ENCODE measurements around the gene NOXA1.
A peak's percentile ranks its signal among the peaks of the same experiment; 100 is the strongest.
"Not testable (repeated sequence)": the region's sequence is repeated elsewhere in the genome, so short reads cannot be mapped to it uniquely, and the experiment has no call there.

Gene NOXA1

GRCh38 chr9:137422604-137423513 lies at the start of gene NOXA1, which contains the start of gene EXD3:
TSS of gene NOXA1 (plus strand) at chr9:137423393. CDS start at chr9:137423530, 137 bp downstream.
TSS of gene EXD3 (minus strand) at chr9:137423162. CDS start at chr9:137395357, 27,805 bp downstream.
- peak; percentile 82 for DNase-seq

GRCh38 chr9:137373611-137373980 lies 49.6 kb upstream of the NOXA1 start:
- no peak for DNase-seq

- no peak for DNase-seq
Observed at GRCh38 chr9:137374131-137374845, 48.9 kb upstream of the NOXA1 start.

- no peak for DNase-seq
Observed at GRCh38 chr9:137375321-137376058, 47.7 kb upstream of the NOXA1 start.

- no peak for DNase-seq
Observed at GRCh38 chr9:137376386-137376785, 46.8 kb upstream of the NOXA1 start.

- DNase-seq, result not testable (repeated sequence)
Observed at GRCh38 chr9:137378688-137379410, 44.3 kb upstream of the NOXA1 start.

GRCh38 chr9:137379761-137380161 lies 43.4 kb upstream of the NOXA1 start:
- no peak for DNase-seq

GRCh38 chr9:137380171-137380570 lies 43.0 kb upstream of the NOXA1 start:
- no peak for DNase-seq

GRCh38 chr9:137380606-137381005 lies 42.6 kb upstream of the NOXA1 start:
- no peak for DNase-seq

GRCh38 chr9:137381501-137382443 lies 41.4 kb upstream of the NOXA1 start:
- DNase-seq, result no peak

GRCh38 chr9:137382444-137383080 lies 40.6 kb upstream of the NOXA1 start:
- no peak for DNase-seq

- no peak for DNase-seq
Observed at GRCh38 chr9:137383081-137383783, 40.0 kb upstream of the NOXA1 start.

GRCh38 chr9:137383784-137384756 lies 39.1 kb upstream of the NOXA1 start:
- DNase-seq, result no peak

GRCh38 chr9:137385061-137385655 lies 38.0 kb upstream of the NOXA1 start:
- DNase-seq, result no peak

- not testable (repeated sequence) for DNase-seq
Observed at GRCh38 chr9:137386507-137387113, 36.6 kb upstream of the NOXA1 start.

GRCh38 chr9:137387114-137387890 lies 35.9 kb upstream of the NOXA1 start:
- no peak for DNase-seq

- DNase-seq, result no peak
Observed at GRCh38 chr9:137387891-137388560, 35.2 kb upstream of the NOXA1 start.
